Fibroblast of lung (primary cell): ENCODE measurements around the gene WNT7B.

Source experiments
- CTCF ChIP-seq, 2 donors: IDR thresholded peaks in 1 of 2; conservative IDR thresholded peaks in 1 of 2; 1 replicate in 1 of 2; 2 replicates in 1 of 2; pipeline ENCODE4 v1.5.1; 2011 to 2012; ENCODE audit warnings: low read length in 2 of 2, control low read depth in 1 of 2, inconsistent platforms in 1 of 2, low read depth in 1 of 2, mild to moderate bottlenecking in 1 of 2
- EZH2 ChIP-seq: IDR thresholded peaks from 2 replicates; pipeline ENCODE4 v1.5.1; 2012; ENCODE audit warnings: low read length, control low read depth, mild to moderate bottlenecking; ENCODE audit errors: missing control alignments

GRCh38 chr22:45957826-45958225 is 19.1 kb downstream of the WNT7B start:
- TF ChIP-seq CTCF (conservative IDR thresholded peaks at IDR 0.05 in 1 of 2, IDR thresholded peaks at IDR 0.05 in 1 of 2; ENCODE audit: low read depth in 1 of 2, low read length in 2 of 2) (no peak), EZH2 (no peak)
